HG03571 (cell line): ENCODE results near the gene NAGA.
"Not testable (repeated sequence)": the region's sequence is repeated elsewhere in the genome, so short reads cannot be mapped to it uniquely, and the experiment has no call there.

Experiments
- ATAC-seq: cut with Tn5 transposase; IDR thresholded peaks from one replicate; pipeline ENCODE4 v1.9.1; 2021; ENCODE audit not compliant: unreplicated experiment

The NAGA gene

DNA sequence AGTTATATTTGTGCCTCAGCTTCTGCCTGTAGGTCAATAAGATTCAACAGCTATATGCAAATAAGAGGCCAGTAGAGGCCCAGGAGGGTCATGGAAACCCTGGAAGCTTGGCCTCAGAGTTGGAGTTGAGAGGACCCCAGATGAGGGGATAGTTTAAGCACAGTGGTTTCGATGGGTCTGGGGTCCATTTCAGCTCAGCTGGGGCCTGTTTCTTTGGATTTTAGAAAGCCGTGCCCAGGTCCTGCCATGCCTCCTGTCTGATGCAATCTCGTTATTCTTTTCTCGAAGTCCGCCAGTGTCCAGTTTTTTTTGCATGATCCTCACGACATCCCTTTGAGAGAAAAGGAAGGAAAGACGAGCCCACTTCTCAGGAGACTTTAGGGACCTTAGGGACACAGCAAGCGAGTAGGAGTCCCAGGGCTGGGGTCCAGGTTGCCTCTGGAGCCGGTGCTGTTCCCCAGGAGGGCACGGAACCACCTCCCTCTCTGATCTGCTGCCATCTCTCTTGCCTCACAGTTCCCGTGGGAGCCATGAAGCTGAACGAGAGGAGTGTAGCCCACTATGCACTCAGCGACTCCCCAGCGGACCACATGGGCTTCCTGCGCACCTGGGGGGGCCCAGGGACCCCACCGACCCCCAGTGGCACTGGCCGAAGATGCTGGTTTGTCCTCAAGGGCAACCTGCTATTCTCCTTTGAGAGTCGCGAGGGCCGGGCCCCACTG lies 6.3 kb upstream of the NAGA start:
- no peak for ATAC-seq

DNA sequence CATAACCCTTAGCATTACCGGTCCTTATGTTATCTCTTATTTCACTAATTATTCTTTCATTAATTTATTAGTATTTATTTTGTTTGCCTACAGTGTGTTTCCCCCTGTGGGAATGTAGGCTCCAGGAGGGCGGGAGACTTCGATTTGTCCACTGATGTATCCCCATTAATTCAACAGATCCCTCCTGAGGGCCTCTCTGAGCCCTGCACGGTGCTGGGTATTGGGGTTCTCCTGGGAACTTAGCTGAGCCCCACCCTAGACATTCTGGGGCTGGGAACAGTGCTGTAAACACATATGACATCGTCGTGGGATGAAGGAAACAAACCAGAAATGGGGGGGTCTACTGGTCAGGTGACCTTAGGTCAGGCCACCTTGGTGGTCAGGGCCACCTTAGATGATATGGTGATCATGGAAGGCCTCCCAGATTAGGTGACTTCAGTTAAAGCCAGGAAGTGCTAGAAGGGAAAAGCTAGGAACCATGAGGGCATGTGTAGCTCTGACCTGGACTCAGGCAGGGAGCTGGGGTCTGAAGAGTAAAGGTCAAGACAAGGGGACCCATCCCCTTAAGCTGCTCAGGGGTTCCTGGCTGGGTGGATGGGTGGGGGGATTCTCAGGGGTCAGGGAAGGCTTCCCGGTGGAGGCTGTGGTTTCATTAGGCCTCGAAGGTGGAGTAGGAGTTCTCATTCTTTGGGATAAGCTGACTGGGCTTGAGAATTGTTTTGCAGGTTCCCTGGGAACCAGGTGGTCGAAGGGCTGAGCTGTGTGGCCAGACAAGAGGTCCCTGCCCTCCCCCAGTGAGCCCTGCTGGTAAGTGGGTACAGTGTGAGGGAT lies 4.4 kb upstream of the NAGA start:
- ATAC-seq = no peak

DNA sequence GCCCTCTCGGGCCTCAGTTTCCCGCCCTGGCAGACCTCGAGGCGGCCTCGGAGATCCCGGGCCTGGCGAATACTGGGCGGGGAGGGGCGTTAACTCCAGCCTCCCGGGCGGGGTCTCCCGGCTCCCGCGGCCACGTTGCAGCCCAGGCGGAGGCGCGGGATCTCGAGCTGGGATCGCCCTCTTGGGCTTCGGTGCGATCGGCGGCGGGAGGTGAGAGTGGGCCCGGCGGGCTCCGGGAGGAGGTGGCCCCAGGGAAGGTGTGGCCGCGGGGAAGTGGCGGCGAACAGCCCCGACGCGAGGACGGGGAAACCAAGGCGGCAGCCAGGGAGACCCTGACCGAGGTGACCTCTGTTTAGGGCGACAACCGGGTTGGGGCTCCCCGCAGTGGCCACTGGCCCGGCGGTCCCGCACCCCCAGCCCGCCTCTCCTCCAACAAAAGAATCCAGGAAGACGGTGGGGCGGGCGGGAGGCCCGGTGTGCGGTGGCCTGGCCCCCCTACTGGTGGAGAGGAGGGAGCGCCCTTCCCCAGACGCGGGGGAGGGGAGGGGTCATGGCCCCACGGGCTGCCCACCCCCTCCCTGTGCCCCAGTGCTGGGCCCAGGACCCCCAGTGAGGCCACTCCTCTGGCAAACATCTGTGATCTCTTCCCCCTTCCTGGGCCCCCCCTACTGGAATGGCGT lies 3.7 kb upstream of the NAGA start, which contains the start of gene PHETA2:
TSS of gene PHETA2 (plus strand) at position 117 of the 680 bp plus-strand sequence. CDS start 3,046 bp downstream, outside the sequence.
- ATAC-seq = no peak

DNA sequence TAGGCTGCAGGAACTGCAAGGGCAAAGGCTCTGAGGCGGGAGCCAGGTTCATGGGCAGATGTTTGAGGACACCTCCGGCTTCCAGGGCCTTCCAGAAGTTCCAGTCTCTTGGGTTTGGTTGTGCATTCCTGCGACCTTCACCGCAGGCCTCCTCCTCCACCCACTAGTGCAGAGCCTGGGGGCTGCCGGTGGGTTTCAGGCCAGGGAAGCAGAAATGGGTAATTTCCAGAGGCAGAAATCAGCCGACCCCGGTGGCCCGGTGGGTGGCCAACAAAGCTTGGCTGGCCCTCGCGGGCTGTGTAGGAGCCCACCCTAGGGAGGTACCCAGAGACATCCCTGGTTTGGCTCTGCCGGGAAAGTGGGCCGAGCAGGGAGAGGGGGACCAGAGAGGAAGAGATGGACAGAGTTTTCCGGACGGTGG lies 3.0 kb upstream of the NAGA start:
- no peak for ATAC-seq

DNA sequence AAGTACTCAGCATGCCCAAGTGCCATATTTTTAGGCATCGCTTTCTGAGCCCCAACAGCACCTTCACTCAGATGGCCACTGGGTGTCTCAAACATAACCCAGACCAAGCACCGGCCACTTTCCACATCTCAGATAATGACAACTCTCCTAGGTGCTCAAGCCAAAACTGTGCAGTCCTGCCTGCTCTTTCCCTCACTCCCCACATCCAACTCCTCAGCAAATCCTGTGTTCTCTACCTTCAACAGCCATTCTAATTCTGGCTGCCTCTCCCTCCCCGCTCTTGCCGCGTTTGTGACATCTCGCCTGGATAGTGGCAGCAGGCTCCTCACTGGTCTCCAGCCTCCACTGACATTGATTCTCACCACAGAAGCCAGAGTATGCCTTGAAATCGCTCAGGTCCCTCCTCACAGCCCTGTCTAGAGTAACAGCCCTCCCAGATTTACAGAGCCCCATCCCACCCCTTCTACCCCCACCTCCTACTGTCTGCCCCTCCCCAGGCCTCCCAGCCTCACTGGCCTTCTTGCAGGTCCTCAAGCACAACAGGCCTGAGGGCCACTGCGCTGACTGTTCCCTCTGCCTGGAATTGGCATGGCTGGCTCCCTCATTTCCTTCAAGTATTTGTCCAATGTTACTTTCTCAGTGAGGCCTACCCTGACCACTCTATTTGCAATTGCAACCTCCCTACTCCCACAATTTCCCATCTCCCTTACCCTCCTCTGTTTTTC lies 2.2 kb upstream of the NAGA start:
- ATAC-seq = no peak

DNA sequence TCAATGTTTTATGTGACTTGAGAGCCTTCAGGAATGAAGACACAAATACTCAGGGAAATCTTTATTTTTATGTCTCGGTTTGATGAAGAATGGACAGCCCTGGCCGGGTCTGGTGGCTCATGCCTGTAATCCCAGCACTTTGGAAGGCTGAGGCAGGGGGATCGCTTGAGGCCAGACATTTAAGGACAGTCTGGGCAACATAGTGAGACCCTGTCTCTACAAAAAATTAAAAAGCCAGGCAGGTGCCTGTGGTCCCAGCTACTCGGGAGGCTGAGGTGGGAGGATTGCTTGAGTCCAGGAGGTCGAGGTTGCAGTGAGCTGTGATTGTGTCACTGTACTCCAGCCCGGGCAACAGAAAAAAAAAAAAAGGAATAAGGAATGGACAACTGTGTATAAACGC lies 896 bp upstream of the NAGA start:
- ATAC-seq = not testable (repeated sequence)

DNA sequence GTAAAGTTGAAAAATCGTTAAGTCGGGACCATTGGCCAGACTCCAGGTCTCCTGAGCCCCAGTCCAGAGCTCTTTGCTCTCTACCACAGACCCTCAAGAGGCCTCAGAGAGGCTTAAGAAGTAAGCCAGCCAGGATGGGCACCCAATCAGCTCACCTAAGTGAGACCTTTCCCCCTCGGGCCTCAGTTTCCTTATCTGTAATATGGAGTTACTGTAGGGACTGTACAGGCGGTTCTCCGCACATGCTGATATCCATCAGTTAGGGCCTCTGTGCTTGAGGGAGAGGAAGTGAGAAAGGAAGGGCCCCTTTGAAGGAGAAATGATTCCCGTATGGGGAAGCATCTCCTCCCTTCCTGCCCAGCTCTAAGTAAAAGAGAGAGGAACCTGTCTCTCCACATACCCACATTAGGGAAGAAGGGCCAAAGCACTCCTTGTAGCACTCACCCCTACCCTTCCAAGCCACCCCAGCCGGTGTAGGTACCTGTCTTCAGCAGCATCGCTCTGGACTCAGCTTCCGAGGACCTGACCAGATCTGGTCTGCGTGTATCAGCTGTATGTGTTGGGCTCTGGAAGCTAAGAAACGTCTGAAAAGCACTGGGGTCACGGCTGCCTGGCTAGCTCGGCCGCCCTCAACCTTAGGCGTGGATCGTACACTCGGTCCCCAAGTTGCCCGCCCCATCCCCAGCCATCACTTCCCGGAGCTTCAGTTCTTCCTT lies 653 bp downstream of the NAGA start:
- ATAC-seq = no peak

DNA sequence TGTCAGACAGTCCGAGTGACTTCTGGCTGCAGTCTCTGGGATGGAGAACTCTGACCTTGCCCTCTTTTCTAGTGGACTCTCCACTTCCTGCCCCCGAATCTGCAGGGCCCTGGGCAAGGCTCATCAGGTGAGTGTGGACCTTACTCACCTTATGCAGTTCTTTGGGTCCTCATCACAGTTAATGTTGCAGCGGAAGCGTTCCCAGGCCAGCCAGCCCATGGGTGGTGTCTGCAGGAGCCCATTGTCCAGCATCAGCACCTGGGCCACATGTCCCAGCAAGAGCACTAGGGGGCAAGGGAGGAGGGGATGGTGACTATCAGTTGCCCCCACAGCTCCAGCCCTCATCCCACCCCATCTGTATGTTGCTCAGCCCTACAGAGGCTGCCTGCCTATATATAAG lies 2.3 kb downstream of the NAGA start:
- ATAC-seq = no peak

DNA sequence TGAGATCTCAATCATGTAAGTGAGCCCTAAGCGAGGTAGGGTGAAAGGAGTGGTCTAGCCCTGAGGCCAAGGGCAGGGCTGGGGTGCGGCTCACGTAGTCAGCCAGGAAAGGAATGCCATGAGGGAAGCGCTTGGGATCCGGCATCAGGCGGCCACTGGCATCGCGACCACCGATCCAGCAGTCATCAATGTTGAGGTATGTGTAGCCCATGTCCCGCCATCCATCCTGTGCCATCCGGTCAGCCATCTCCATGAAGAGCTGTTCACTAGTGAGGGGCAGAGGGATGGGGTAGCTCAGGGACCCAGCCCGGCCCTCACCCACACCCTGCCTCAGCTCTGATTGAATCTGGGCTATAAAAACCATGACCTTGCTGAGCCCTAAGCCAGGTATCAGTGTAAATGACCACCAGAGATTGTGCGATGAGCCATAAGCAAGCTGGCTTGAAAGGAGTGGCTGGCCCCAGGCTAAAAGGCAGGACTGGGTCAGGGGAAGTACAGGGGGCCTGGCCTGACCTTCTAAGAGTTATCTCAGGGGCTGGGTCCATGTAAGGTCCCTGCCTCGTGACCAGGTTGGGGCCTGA lies 2.9 kb downstream of the NAGA start:
- ATAC-seq = no peak

DNA sequence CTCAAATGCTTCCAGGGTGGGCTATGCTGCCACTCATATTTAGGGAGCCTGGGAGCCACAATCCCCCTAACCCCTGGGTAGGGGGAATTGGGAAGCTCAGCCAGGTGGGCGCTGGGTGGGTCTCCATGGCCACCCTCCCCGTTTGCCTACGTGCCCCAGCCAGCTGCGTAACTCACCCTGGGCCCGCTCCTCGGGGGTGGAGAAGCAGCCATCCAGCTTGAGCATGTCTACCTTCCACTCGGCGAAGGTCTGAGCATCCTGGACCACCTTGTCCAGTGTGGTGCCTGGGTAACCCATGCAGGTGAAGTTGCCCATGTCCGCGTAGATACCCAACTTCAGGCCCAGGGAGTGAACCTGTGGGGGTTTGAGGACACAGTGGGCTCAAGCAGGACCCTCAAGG lies 3.7 kb downstream of the NAGA start:
- no peak for ATAC-seq

DNA sequence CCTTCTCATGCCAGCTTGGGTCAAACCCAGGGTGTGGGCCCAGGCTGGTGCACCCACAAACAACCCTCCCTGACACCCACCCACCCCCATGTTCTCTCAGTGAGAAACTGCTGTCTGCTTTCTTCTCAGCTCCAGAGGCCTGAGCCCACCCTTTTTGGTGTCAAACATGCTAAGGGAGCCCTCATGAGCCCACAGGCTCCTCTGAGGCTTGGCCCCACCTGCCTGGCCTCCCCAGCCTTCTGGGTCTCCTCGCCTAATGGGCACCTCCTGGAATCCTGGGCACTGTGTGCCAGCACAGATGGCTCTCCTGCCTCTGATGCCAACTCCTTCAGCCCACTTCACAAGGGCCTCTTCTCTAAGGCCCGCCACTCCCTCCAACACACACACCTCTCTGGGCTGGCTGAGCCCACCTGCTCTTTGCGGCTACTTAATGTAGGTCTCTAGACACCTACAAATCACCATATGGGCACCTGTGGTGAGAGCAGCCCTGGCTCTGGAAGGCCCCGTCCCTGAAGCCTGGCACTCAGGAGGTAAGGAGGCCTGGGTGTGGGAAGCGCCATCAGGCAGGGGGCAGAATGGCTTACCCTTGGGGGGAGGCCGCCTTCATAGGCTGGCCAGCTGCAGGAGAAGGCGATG lies 4.4 kb downstream of the NAGA start:
- ATAC-seq = no peak

DNA sequence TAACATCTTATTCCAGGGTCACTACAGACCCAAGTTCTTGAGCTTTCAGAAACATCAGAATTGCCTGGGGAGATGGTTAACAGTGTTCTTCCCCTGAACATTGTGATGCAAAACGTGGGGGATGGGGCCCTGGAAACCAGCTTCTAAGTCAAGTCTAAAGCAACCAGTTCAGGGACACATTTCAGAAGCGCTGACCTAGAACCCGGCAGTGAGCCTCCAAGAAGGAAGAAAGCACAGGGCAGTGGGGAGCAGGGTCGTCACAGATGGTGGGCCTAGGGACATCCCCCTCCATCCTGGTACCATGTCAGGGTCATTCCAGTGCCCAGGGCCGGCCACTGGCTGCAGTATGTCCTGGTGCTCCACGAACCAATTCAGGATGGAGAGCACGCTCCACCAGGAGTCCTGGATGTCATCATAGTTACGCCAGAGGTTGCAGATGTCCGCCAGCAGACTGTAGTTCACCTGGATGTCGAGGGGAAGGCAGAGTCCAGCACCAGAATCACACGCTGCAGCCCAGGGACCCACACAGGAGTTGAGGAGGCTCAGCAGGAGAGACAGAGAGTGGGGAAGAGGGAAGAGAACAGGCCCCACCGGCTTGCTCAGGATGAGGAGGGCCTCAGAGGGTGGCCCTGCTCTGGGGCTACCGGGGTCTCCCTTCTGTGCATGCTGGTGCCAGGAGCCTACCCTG lies 5.0 kb downstream of the NAGA start:
- no peak for ATAC-seq

DNA sequence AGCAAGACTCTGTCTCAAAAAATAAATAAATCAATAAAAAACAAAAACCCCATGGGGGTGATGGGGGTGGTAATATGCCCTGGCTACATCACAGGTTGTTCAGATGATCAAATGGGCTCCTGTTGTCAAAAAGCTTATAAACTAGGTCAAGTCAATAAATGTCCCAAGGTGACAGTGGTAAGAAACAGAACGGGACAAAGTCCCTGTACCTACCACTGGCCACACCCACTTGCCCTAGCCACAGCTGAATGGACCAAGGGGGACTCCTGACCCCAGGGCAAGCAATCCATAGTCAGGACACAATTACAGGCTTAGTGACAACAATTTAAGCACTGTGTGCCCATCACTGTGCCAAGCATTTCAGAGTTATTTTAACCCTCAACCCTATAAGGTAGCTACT lies 6.0 kb downstream of the NAGA start:
- ATAC-seq = no peak

DNA sequence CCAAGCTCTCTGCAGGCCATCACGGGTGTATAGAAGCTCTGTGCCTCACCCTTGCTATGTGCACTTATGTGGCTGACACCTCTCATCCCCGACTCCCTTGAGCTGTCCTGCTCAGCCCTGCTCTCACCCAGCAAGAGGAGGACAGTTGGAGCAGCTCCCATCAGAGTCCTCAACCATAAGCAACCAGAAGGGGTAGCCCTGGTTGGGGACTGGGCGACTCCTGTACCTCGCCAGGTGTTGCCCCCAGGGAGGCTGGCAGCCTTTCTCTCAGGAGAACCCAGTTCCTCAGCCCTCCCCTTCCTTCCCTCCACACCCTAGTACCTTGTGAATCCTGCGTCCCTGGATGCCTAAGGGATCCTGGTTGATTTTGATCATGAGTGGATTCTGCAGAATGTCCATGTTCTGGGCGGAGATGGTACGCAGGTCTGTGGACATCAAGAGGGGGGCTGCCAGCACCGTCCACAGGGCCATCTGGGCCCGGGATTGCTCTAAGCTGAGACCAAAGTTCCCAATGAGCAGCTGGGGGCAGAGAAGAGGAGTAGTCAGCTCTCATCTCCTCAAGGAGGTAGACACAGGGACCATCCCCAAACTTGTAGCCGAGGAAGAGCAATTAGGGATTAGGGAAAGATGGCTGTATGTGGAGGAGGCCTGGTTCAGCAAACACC lies 8.0 kb downstream of the NAGA start:
- ATAC-seq = no peak

DNA sequence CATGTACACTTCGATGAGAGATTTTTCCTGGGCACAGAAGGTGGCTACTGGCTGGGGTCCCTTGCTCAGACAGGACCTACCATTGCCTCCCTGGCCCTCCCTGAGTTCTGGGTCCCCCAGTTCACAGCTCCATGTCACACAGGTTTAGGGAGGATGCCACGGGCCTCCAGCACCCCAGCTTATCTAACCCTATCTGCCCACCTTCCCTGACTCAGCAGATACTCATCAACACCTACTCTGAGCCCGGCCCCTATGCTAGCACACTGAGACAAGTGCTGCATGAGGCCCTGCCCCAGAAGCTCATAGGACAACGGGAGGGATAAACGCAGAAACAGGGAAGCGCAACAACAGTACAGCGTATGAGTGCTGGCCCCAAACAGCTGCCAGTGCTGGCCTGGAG lies 9.6 kb downstream of the NAGA start:
- ATAC-seq = no peak

DNA sequence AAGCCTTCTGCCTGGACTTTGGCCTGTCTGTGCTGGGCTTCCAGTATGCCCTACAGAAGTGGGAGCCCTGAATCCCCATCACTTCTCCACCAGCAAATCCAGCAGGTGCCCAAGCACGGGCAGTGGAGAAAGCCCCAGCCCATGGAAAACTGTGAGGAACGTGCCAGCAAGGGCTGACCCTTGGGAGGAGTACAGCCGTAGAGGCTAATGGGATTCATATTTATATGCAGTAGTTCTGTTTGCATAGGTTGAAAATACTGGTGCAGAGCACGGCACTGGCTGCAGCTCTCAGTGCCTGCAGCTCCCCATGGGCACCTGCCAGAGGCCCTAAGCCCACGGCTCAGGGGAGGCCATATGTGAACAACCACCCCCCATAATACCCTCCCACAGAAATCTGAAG lies 10.1 kb downstream of the NAGA start:
- no peak for ATAC-seq

DNA sequence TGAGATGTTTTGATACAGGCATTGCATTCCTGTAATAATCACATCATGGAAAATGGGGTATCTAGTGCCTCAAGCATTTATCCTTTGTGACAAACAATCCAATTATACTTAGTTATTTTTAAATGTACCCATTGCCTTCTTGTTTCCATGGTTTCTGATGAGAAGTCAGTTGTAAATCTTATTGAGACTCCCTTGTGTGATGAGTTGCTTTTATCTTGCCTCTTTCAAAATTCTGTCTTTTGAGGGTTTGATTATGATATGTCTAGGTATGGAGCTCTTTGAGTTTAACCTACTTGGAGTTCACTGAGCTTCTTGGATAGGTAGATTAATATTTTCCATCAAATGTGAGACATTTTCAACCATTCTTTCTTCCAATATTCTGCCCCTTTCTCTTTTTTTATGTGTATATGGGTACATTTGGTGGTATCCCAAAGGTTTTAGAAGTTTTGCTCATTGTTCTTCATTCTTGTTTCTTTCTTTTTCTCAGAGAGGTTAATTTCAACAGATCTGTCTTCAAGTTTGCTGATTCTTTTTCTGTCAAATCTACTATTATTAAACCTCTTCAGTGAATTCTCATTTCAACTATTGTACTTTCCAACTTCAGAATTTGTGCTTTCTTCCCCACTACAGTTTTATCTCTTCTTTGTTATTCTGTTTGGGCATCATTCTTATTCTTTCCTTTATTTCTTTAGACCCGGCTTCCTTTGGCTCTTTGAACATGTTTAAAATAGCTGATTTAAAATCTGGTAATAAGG lies 13.7 kb downstream of the NAGA start:
- no peak for ATAC-seq

DNA sequence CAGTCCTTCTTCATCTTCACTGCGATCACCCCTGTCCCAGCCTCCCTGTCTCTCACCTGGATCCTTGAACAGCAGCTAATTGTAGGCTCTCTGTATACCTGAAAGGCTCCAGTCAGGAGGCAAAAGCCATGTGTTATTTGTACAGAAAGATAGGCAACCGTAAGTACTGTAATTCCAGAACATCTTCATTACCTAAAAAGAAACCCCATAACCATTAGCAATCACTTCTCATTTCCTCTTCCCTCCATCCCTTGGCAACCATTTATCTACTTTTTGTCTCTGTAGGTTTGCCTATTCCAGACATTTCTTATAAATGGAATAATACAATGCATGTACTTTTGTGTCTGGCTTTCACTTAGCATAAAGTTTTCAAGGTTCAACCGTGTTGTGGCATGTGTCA lies 17.8 kb downstream of the NAGA start:
- no peak for ATAC-seq
